K562 (cell line): Measurements from ENCODE around the gene PRAC2. TPM values are rescaled to one million over a fixed set of nuclear protein-coding genes. Genes with fewer than 3 reads are reported as not detected.

ENCODE experiments used
- EHMT2 ChIP-seq: fragments of 450-650 bp; IDR thresholded peaks from 2 replicates; pipeline ENCODE4 v1.6.1; 2018; ENCODE audit warnings: antibody characterized with exemption
- ETV6 ChIP-seq, 3 experiments: fragments of 150-350 bp in 1 of 3; sonication (generic) in 1 of 3; formaldehyde crosslinking in 1 of 3; IDR thresholded peaks; 2 replicates each; pipeline versions ENCODE4 v1.6.1 to v1.8.0; 2014 to 2022; ENCODE audit warnings: borderline replicate concordance in 2 of 3, low read depth in 2 of 3, antibody characterized with exemption in 1 of 3, low read length in 1 of 3, mild to moderate bottlenecking in 1 of 3, missing genetic modification reagents in 1 of 3
- NELFE ChIP-seq: IDR thresholded peaks from 2 replicates; pipeline ENCODE4 v1.6.1; 2011; ENCODE audit warnings: mild to moderate bottlenecking; ENCODE audit not compliant: insufficient read depth, insufficient read length
- SMAD1 ChIP-seq: fragments of 150-350 bp; IDR thresholded peaks from 2 replicates; pipeline ENCODE4 v1.6.1; 2014; ENCODE audit warnings: low read length, low read depth; ENCODE audit not compliant: partially characterized antibody
- SMC3 ChIP-seq: conservative IDR thresholded peaks from 2 replicates; pipeline ENCODE4 v1.6.1; 2011; ENCODE audit warnings: low read depth, low read length, improper control_type of control experiment; ENCODE audit not compliant: insufficient read depth
- STAT5B ChIP-seq: fragments of 250-450 bp; sonication (Bioruptor Pico); IDR thresholded peaks from 2 replicates; pipeline ENCODE4 v1.8.0; 2021; ENCODE audit warnings: mild to moderate bottlenecking, inconsistent platforms
- ZC3H4 ChIP-seq: sonication (generic); formaldehyde crosslinking; IDR thresholded peaks from 2 replicates; pipeline ENCODE4 v1.9.0; 2021; ENCODE audit warnings: missing genetic modification reagents, borderline replicate concordance
- ZFX ChIP-seq: sonication (generic); formaldehyde crosslinking; IDR thresholded peaks from 2 replicates; pipeline ENCODE4 v1.8.0; 2022; ENCODE audit warnings: mild to moderate bottlenecking, missing genetic modification reagents, moderate library complexity
- polyA plus RNA-seq, 8 experiments: library from polyadenylated mRNA; depleted of rRNA in 4 of 8; stranded (reverse) in 5 of 8; unstranded in 3 of 8; fragments of >200 nt; fragmentation: Nextera tagmentation in 2 of 8; fragmentation: Illumina TruSeq in 1 of 8; extraction: Ambion mirVana in 2 of 8; extraction: Trizol in 1 of 8; gene quantifications; 2 replicates each; pipeline versions ENCODE4 v1.2.1 to v1.2.3, GENCODE V29; 2011 to 2014; ENCODE audit warnings: inconsistent platforms in 1 of 8, missing spikeins in 1 of 8
- total RNA-seq, 7 experiments: library from RNA; depleted of rRNA in 6 of 7; stranded (reverse); fragments of >200 nt in 6 of 7; fragmentation: Illumina TruSeq in 2 of 7; extraction: Trizol in 2 of 7; gene quantifications; 2 replicates each; pipeline versions ENCODE4 v1.2.1 to v1.2.3, GENCODE V29; 2011 to 2021; ENCODE audit warnings: low replicate concordance in 1 of 7
- TF ChIP-seq, protein P1 (sequence below): fragments of 450-650 bp; IDR thresholded peaks from 2 replicates; pipeline ENCODE4 v1.7.1; 2018; ENCODE audit warnings: mild to moderate bottlenecking, low read depth; ENCODE audit not compliant: partially characterized antibody
- TF ChIP-seq, protein P2 (sequence below), 2 experiments: fragments of 150-350 bp in 1 of 2; IDR thresholded peaks; 2 replicates each; pipeline ENCODE4 v1.6.1; 2012 to 2016; ENCODE audit warnings: low read depth in 2 of 2, low read length in 2 of 2, mild to moderate bottlenecking in 1 of 2, moderate library complexity in 1 of 2
- TF ChIP-seq, protein P3 (sequence below), 2 experiments: fragments of 450-650 bp; conservative IDR thresholded peaks; 2 replicates each; pipeline ENCODE4 v1.6.1; 2017; ENCODE audit warnings: mild to moderate bottlenecking in 2 of 2, moderate library complexity in 2 of 2
- TF ChIP-seq, protein P4 (sequence below): fragments of 150-350 bp; conservative IDR thresholded peaks from 2 replicates; pipeline ENCODE4 v1.6.1; 2014; ENCODE audit warnings: low read length
- TF ChIP-seq, protein P5 (sequence below): fragments of 450-650 bp; formaldehyde crosslinking; IDR thresholded peaks from 2 replicates; pipeline ENCODE4 v1.4.0; 2022; ENCODE audit warnings: missing genetic modification characterization

Gene PRAC2
- total and polyA plus RNA-seq, 9 of the 15 experiments (the other 6 are each of a cell fraction or from before 2014, with no cell fraction given): not detected

DNA sequence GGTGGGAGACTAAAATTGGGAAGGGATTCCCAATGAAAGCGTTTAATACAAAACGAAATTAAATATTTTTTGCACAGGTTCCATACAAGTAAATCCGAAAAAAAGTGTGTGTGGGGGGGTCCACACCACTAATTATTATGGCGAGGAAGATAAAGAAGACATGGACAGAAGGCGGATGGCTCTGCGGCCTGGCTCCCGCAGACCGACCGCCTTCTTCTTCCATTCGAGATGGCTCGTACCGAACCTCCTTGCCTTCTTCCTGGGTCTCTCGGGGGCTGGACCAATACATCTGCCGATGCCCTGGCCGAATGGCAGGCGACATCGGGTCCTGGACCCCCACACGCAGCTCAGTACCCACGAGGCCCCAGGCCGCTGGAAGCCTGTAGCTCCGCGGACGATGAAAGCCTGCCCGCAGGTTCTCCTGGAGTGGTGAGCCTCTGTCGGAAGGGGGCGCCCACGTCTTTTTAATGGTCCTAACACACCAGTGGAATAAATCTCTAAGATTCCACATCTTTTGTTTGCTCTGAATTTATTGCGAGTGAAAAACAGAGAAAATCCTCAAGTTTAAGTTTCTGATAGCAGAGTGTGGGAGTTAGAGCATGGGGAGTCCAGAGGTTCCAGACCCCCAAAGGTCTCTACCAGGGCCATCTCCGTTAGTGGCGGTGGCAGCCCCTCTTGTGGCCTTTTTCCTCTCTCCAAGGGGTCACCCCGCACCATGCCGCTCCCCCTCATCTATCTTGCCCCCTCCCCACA, 1.4 kb downstream of the PRAC2 start (continued):
- TF ChIP-seq, protein P1, sequence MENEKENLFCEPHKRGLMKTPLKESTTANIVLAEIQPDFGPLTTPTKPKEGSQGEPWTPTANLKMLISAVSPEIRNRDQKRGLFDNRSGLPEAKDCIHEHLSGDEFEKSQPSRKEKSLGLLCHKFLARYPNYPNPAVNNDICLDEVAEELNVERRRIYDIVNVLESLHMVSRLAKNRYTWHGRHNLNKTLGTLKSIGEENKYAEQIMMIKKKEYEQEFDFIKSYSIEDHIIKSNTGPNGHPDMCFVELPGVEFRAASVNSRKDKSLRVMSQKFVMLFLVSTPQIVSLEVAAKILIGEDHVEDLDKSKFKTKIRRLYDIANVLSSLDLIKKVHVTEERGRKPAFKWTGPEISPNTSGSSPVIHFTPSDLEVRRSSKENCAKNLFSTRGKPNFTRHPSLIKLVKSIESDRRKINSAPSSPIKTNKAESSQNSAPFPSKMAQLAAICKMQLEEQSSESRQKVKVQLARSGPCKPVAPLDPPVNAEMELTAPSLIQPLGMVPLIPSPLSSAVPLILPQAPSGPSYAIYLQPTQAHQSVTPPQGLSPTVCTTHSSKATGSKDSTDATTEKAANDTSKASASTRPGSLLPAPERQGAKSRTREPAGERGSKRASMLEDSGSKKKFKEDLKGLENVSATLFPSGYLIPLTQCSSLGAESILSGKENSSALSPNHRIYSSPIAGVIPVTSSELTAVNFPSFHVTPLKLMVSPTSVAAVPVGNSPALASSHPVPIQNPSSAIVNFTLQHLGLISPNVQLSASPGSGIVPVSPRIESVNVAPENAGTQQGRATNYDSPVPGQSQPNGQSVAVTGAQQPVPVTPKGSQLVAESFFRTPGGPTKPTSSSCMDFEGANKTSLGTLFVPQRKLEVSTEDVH: no peak
- no peak for TF ChIP-seq STAT5B (CRISPR knock-in tag)
- TF ChIP-seq, protein P2, sequence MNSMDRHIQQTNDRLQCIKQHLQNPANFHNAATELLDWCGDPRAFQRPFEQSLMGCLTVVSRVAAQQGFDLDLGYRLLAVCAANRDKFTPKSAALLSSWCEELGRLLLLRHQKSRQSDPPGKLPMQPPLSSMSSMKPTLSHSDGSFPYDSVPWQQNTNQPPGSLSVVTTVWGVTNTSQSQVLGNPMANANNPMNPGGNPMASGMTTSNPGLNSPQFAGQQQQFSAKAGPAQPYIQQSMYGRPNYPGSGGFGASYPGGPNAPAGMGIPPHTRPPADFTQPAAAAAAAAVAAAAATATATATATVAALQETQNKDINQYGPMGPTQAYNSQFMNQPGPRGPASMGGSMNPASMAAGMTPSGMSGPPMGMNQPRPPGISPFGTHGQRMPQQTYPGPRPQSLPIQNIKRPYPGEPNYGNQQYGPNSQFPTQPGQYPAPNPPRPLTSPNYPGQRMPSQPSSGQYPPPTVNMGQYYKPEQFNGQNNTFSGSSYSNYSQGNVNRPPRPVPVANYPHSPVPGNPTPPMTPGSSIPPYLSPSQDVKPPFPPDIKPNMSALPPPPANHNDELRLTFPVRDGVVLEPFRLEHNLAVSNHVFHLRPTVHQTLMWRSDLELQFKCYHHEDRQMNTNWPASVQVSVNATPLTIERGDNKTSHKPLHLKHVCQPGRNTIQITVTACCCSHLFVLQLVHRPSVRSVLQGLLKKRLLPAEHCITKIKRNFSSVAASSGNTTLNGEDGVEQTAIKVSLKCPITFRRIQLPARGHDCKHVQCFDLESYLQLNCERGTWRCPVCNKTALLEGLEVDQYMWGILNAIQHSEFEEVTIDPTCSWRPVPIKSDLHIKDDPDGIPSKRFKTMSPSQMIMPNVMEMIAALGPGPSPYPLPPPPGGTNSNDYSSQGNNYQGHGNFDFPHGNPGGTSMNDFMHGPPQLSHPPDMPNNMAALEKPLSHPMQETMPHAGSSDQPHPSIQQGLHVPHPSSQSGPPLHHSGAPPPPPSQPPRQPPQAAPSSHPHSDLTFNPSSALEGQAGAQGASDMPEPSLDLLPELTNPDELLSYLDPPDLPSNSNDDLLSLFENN (IDR thresholded peaks at IDR 0.05; ENCODE audit: low read depth in 2 of 2, low read length in 2 of 2): no peak
- TF ChIP-seq EHMT2: no peak
- TF ChIP-seq, protein P3, sequence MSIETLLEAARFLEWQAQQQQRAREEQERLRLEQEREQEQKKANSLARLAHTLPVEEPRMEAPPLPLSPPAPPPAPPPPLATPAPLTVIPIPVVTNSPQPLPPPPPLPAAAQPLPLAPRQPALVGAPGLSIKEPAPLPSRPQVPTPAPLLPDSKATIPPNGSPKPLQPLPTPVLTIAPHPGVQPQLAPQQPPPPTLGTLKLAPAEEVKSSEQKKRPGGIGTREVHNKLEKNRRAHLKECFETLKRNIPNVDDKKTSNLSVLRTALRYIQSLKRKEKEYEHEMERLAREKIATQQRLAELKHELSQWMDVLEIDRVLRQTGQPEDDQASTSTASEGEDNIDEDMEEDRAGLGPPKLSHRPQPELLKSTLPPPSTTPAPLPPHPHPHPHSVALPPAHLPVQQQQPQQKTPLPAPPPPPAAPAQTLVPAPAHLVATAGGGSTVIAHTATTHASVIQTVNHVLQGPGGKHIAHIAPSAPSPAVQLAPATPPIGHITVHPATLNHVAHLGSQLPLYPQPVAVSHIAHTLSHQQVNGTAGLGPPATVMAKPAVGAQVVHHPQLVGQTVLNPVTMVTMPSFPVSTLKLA (conservative IDR thresholded peaks at IDR 0.05): no peak
- no peak for TF ChIP-seq SMAD1
- TF ChIP-seq ZFX (CRISPR knock-in tag): 0 out of 2 replicates have a peak, but pooled peaks have one; percentile 24
- no peak for TF ChIP-seq NELFE
- TF ChIP-seq, protein P4, sequence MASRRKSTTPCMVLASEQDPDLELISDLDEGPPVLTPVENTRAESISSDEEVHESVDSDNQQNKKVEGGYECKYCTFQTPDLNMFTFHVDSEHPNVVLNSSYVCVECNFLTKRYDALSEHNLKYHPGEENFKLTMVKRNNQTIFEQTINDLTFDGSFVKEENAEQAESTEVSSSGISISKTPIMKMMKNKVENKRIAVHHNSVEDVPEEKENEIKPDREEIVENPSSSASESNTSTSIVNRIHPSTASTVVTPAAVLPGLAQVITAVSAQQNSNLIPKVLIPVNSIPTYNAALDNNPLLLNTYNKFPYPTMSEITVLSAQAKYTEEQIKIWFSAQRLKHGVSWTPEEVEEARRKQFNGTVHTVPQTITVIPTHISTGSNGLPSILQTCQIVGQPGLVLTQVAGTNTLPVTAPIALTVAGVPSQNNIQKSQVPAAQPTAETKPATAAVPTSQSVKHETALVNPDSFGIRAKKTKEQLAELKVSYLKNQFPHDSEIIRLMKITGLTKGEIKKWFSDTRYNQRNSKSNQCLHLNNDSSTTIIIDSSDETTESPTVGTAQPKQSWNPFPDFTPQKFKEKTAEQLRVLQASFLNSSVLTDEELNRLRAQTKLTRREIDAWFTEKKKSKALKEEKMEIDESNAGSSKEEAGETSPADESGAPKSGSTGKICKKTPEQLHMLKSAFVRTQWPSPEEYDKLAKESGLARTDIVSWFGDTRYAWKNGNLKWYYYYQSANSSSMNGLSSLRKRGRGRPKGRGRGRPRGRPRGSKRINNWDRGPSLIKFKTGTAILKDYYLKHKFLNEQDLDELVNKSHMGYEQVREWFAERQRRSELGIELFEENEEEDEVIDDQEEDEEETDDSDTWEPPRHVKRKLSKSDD: no peak
- TF ChIP-seq SMC3: peak; percentile 57; the same call in 1 of the 2 replicates
- TF ChIP-seq, protein P5, sequence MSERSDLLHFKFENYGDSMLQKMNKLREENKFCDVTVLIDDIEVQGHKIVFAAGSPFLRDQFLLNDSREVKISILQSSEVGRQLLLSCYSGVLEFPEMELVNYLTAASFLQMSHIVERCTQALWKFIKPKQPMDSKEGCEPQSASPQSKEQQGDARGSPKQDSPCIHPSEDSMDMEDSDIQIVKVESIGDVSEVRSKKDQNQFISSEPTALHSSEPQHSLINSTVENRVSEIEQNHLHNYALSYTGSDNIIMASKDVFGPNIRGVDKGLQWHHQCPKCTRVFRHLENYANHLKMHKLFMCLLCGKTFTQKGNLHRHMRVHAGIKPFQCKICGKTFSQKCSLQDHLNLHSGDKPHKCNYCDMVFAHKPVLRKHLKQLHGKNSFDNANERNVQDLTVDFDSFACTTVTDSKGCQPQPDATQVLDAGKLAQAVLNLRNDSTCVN (CRISPR knock-in tag): no peak
- TF ChIP-seq ETV6 (IDR thresholded peaks at IDR 0.05; ENCODE audit: borderline replicate concordance in 1 of 2, low read depth in 2 of 2, low read length in 1 of 2): no peak
- no peak for TF ChIP-seq ETV6 (CRISPR knock-in tag; IDR thresholded peaks at IDR 0.05; ENCODE audit: borderline replicate concordance)
- no peak for TF ChIP-seq ZC3H4
